NCI-H1105 (cell line): ENCODE data around the gene PLP1.

ENCODE experiments used
- DNase-seq: peaks from one replicate; lab custom pipeline; 2025; lab: John Stamatoyannopoulos, UW

PLP1 gene

GRCh38 chrX:103830848-103831247 lies 54.2 kb downstream of the PLP1 start:
- no peak for DNase-seq

- peak; percentile 46 for DNase-seq
These were observed 54.7 kb downstream of the PLP1 start for GRCh38 chrX:103831342-103831802.

GRCh38 chrX:103831803-103832544 lies 55.3 kb downstream of the PLP1 start, which contains the start of gene RAB9B:
Gene RAB9B (minus strand): TSS chrX:103832257. CDS start chrX:103825784, 6,473 bp downstream.
- DNase-seq: peak; percentile 38

- no peak for DNase-seq
These were observed 62.8 kb downstream of the PLP1 start for GRCh38 chrX:103839404-103839803.
